ENCODE results near the gene PCLO.

PCLO gene

GRCh38 chr7:83162402-83163256, at the start of gene PCLO:
TSS of gene PCLO (minus strand) at chr7:83162884. CDS start at chr7:83162592, 292 bp downstream.
- TF ChIP-seq ZNF384 (IDR thresholded peaks at IDR 0.05) (no peak), PKNOX1 (IDR thresholded peaks at IDR 0.05) (peak; percentile 13; the same call in 1 of the 2 replicates), HDGF (IDR thresholded peaks at IDR 0.05; ENCODE audit: borderline replicate concordance) (no peak)
- ChIA-PET POLR2A (interaction anchor here (0.8 to 2.0 kb wide), 4 partner anchors 103 to 352 kb away, joined by 3 to 7 read pairs (median 4); no protein-coding TSS in a partner anchor), CTCF (no interaction called here)
- peak; percentile 88 for DNase-seq (ENCODE audit: extremely low spot score)

- ChIA-PET POLR2A (no interaction called here), CTCF (no interaction called here)
- TF ChIP-seq FOXM1 (IDR thresholded peaks at IDR 0.05; ENCODE audit: borderline replicate concordance) (no peak), SUZ12 (IDR thresholded peaks at IDR 0.05) (no peak), SP1 (IDR thresholded peaks at IDR 0.05) (no peak), NFRKB (IDR thresholded peaks at IDR 0.05) (no peak), BHLHE40 (IDR thresholded peaks at IDR 0.05; ENCODE audit: borderline replicate concordance) (no peak), FOXA1 (IDR thresholded peaks at IDR 0.05) (no peak), ARNT (IDR thresholded peaks at IDR 0.05) (no peak)
- no peak for DNase-seq (ENCODE audit: extremely low spot score)
Observed at GRCh38 chr7:83211685-83212084, 49.0 kb upstream of the PCLO start.

GRCh38 chr7:83210479-83210878, 47.8 kb upstream of the PCLO start:
- DNase-seq (ENCODE audit: extremely low spot score): no peak
- POLR2A ChIA-PET: no interaction called here
- TF ChIP-seq NFRKB (IDR thresholded peaks at IDR 0.05) (no peak), ZNF384 (IDR thresholded peaks at IDR 0.05) (no peak), HDGF (IDR thresholded peaks at IDR 0.05; ENCODE audit: borderline replicate concordance) (no peak), SUZ12 (IDR thresholded peaks at IDR 0.05) (no peak), FOXK2 (IDR thresholded peaks at IDR 0.05) (no peak), BHLHE40 (IDR thresholded peaks at IDR 0.05; ENCODE audit: borderline replicate concordance) (no peak), FOXA1 (IDR thresholded peaks at IDR 0.05) (no peak), L3MBTL2 (conservative IDR thresholded peaks at IDR 0.05) (no peak)
- CTCF ChIA-PET: no interaction called here

- POLR2A ChIA-PET: no interaction called here
- CTCF ChIA-PET: no interaction called here
- no peak for DNase-seq (ENCODE audit: extremely low spot score)
- no peak for TF ChIP-seq CTBP1 (IDR thresholded peaks at IDR 0.05; ENCODE audit: borderline replicate concordance)
- TF ChIP-seq ARNT (IDR thresholded peaks at IDR 0.05): no peak
- no peak for TF ChIP-seq NFRKB (IDR thresholded peaks at IDR 0.05)
- TF ChIP-seq FOXM1 (IDR thresholded peaks at IDR 0.05; ENCODE audit: borderline replicate concordance): no peak
- no peak for TF ChIP-seq PKNOX1 (IDR thresholded peaks at IDR 0.05)
- no peak for TF ChIP-seq TARDBP (IDR thresholded peaks at IDR 0.05)
Observed at GRCh38 chr7:83204715-83205114, 42.0 kb upstream of the PCLO start.

- CTCF ChIA-PET: interaction anchor here (0.7 kb wide), 1 partner anchor 206 kb away, joined by 3 read pairs; no protein-coding TSS in a partner anchor
- POLR2A ChIA-PET: no interaction called here
Observed at GRCh38 chr7:83201355-83201754, 38.7 kb upstream of the PCLO start.

GRCh38 chr7:83190659-83191389, 28.1 kb upstream of the PCLO start:
- CTCF ChIA-PET: no interaction called here
- POLR2A ChIA-PET: no interaction called here
- TF ChIP-seq LEF1 (IDR thresholded peaks at IDR 0.05; ENCODE audit: borderline replicate concordance): no peak
- no peak for TF ChIP-seq L3MBTL2 (conservative IDR thresholded peaks at IDR 0.05)
- no peak for TF ChIP-seq SUZ12 (IDR thresholded peaks at IDR 0.05)
- TF ChIP-seq CTBP1 (IDR thresholded peaks at IDR 0.05; ENCODE audit: borderline replicate concordance): no peak
- TF ChIP-seq FOXM1 (IDR thresholded peaks at IDR 0.05; ENCODE audit: borderline replicate concordance): no peak
- no peak for TF ChIP-seq PKNOX1 (IDR thresholded peaks at IDR 0.05)
- no peak for TF ChIP-seq TARDBP (IDR thresholded peaks at IDR 0.05)
- TF ChIP-seq FOXK2 (IDR thresholded peaks at IDR 0.05): no peak
- no peak for DNase-seq (ENCODE audit: extremely low spot score)

More at GRCh38 chr7:83201355-83201754, 38.7 kb upstream of the PCLO start:
- DNase-seq (ENCODE audit: extremely low spot score): no peak
- no peak for TF ChIP-seq SUZ12 (IDR thresholded peaks at IDR 0.05)

- CTCF ChIA-PET: no interaction called here
- POLR2A ChIA-PET: no interaction called here
- TF ChIP-seq LEF1 (IDR thresholded peaks at IDR 0.05; ENCODE audit: borderline replicate concordance) (no peak), SUZ12 (IDR thresholded peaks at IDR 0.05) (no peak)
- DNase-seq (ENCODE audit: extremely low spot score): no peak
Observed at GRCh38 chr7:83178796-83179195, 16.1 kb upstream of the PCLO start.
